MM.1S (cell line): ENCODE measurements around the gene MITF.

Experiments used
- CTCF ChIP-seq: fragments of 300-600 bp; sonication (generic); IDR thresholded peaks from 2 replicates; pipeline ENCODE4 v1.5.1; 2016; ENCODE audit warnings: antibody characterized with exemption, low read length, mixed read lengths
- EZH2 ChIP-seq: fragments of 300-600 bp; sonication (generic); optimal IDR thresholded peaks from 2 replicates; pipeline ENCODE3; 2017; ENCODE audit warnings: low read depth, mild to moderate bottlenecking, antibody characterized with exemption, low read length, mixed read lengths
- EZH2phosphoT487 ChIP-seq: fragments of 300-600 bp; sonication (generic); IDR thresholded peaks from 2 replicates; pipeline ENCODE4 v1.6.1; 2018; ENCODE audit warnings: antibody characterized with exemption, low read length

GRCh38 chr3:69753179-69753775 is 14.0 kb downstream of the MITF start:
- TF ChIP-seq EZH2 (no peak), CTCF (no peak), EZH2phosphoT487 (no peak)
